ENCODE results near the gene OXSR1.

The OXSR1 gene

GRCh38 chr3:38141173-38141951 lies 24.0 kb upstream of the OXSR1 start:
- no peak for DNase-seq (ENCODE audit: extremely low read depth, low read depth)
- TF ChIP-seq CTCF (IDR thresholded peaks at IDR 0.05; ENCODE audit: low read depth, low read length), result no peak

- no peak for TF ChIP-seq CTCF (IDR thresholded peaks at IDR 0.05; ENCODE audit: low read depth, low read length)
- no peak for DNase-seq (ENCODE audit: extremely low read depth, low read depth)
These were observed 23.4 kb upstream of the OXSR1 start for GRCh38 chr3:38141952-38142273.

GRCh38 chr3:38142959-38143358 lies 22.4 kb upstream of the OXSR1 start:
- no peak for DNase-seq (ENCODE audit: extremely low read depth, low read depth)
- no peak for TF ChIP-seq CTCF (IDR thresholded peaks at IDR 0.05; ENCODE audit: low read depth, low read length)

- no peak for DNase-seq (ENCODE audit: extremely low read depth, low read depth)
- no peak for TF ChIP-seq CTCF (IDR thresholded peaks at IDR 0.05; ENCODE audit: low read depth, low read length)
These were observed 21.8 kb upstream of the OXSR1 start for GRCh38 chr3:38143511-38143910.

DNA sequence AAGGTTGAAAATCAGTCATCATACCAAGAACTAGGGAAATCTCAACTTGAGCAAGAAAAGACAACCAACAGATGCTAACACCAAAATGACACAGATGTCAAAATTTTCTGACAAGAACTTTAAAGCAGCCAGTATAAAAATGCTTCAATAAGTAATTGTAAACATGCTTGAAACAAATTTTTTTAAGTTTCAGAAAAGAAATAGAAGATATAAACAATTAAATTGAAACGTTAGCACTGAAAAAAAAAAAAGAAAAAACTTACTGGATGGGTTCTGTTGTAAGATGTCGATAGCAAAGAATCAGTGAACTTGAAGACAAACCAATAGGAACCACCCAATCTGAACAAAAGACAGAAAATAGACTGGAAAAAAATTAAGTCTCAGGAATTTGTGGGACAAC lies 18.8 kb upstream of the OXSR1 start:
- TF ChIP-seq CTCF (IDR thresholded peaks at IDR 0.05; ENCODE audit: low read depth, low read length), result no peak

GRCh38 chr3:38147421-38147820 lies 17.9 kb upstream of the OXSR1 start:
- no peak for TF ChIP-seq CTCF (IDR thresholded peaks at IDR 0.05; ENCODE audit: low read depth, low read length)
- no peak for DNase-seq (ENCODE audit: extremely low read depth, low read depth)

More for the DNA sequence above, 18.8 kb upstream of the OXSR1 start:
- DNase-seq (ENCODE audit: extremely low read depth, low read depth), result no peak

- DNase-seq (ENCODE audit: extremely low read depth, low read depth), result no peak
- TF ChIP-seq CTCF (IDR thresholded peaks at IDR 0.05; ENCODE audit: low read depth, low read length), result no peak
These were observed 16.9 kb upstream of the OXSR1 start for GRCh38 chr3:38148311-38148882.

Data from AG09319 (cell line).